Measurements from ENCODE around the gene HOXB9.

HOXB9 gene

DNA sequence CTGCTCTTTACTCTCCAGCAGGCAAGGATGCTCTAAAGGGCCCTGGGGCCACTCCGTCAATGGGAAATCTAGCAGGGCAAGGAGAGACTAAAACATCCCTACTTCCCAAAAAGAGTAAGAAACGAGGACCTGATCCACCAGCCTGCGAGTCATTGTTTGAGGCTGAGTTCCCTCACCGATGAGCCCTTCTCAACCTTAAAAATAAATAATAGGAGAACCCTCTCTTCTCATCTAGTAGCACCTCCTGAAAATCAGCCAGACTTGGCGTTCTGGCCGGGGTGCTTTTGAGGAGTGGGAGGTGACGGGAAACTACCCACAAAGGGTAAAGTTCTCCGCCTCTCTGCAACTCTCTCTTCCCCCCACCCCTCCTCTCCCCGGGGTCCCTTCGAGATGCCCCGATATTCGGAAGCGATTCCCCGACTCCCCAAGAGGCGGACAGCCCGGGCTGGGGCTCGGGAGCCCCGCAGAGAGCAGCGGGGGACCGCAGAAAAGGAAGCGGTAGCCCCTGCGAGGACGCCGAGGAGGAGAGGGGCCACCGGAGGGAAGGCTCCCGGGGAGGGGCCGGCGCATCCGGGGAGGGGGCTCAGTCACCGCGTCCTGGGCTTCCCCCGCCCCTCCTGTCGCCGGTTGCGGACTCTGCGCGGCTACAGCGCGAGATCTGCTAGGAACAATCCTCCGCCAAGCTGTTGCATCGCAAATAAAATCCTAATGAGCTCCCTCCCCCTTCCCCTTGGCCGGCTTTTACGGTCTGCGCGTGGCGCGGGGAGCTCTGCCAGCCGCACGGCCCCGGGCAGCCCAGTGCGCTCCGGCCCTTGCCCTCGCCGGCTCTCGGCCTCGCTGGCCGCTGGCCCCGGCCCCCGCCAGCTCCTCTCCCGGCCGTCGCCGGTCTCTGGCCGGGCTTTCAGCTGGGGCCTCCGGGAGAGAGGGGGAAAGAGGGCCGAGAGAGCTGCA, 1.3 kb downstream of the HOXB9 start:
- peak; percentile 36 for DNase-seq (ENCODE audit: low read depth, low spot score)

DNA sequence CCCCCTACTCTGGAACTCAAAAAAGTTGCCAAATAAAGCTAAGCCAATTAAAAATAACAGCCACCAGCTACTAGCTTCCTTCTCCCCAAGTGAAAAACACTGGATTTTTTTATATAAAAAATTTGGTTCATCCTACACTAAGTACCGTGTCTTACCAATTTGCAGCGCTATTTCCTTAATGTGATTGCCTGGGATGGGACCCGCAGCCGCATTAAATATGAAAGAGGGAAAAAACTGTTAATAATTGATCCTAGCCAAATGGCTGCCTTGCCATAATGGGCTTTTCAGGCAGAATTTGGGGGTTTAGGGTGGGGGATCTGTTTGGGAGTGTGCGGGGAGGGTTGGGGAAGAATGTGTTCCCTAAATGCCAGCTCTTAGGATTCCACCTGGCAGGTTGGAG, 2.0 kb downstream of the HOXB9 start:
- no peak for DNase-seq (ENCODE audit: low read depth, low spot score)

- DNase-seq (ENCODE audit: low read depth, low spot score): no peak
These were observed 2.6 kb downstream of the HOXB9 start for GRCh38 chr17:48623583-48623982.

- no peak for DNase-seq (ENCODE audit: low read depth, low spot score)
These were observed 3.3 kb downstream of the HOXB9 start for GRCh38 chr17:48622857-48623256.

- no peak for DNase-seq (ENCODE audit: low read depth, low spot score)
These were observed 4.5 kb downstream of the HOXB9 start for GRCh38 chr17:48621410-48622392.

DNA sequence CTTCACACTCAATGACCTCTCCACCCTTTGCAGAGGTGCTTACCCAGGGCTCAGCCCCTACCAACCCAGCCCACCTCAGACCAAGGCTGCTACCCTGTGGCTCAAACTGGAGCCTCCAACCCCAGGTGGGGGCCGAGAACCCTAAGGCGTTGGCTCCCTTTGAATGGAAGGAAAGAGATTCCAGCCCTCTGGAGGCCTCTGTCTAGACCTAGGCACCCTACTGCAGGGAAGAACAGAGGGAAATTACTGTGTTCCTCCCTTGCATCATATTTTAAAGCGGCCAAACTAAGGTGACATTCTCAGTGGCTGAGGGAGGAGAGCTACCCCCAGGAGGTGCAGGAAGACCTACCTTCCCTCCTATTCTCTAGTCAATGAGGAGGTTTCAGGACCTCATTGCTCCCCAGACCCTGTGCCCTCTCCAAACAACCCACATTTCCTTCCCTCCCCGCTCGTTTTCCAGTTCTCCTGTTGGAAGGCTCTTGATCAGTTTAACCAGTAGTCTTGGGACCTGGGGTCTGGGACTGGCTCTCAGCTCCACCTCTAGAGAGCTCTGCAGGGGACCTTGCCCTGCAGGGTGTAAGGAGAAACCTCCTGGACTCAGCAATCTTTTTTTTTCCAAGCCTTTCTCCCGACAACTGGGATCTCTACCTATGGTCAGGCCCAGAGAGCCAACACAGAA, 5.6 kb downstream of the HOXB9 start:
- no peak for DNase-seq (ENCODE audit: low read depth, low spot score)

DNA sequence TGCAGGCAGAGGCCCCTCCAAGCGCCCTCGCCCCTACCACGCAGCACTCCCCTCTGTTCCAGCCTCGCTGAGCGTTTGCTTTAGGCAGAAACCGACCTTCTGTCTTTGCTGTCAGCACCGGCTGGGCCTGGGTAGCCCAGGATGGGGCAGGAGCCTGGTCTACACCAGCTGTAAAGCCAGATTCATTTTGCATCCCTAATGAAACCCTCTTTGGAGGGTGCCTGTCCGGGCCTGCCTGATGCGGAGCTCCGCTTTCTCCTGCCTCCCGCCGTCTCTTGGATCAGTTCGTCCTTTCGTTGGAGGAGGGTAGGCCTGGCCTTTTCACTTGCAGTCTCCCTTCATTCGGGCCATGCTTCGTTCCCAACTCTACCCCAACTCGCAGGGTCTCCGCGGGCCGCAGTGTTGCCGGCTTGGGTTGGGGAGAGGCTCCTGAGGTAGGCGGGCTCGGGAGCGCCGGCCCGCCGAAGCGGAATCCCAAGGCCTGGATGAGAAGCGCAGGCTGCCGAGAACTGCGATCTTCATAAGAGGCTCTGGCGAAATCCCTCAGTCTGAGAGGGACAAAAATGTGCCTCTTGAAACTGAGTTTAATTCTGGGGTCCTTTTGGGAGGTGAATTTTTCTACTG, 6.2 kb downstream of the HOXB9 start:
- no peak for DNase-seq (ENCODE audit: low read depth, low spot score)

GRCh38 chr17:48618256-48618896, 7.8 kb downstream of the HOXB9 start:
- DNase-seq (ENCODE audit: low read depth, low spot score): peak; percentile 94

DNA sequence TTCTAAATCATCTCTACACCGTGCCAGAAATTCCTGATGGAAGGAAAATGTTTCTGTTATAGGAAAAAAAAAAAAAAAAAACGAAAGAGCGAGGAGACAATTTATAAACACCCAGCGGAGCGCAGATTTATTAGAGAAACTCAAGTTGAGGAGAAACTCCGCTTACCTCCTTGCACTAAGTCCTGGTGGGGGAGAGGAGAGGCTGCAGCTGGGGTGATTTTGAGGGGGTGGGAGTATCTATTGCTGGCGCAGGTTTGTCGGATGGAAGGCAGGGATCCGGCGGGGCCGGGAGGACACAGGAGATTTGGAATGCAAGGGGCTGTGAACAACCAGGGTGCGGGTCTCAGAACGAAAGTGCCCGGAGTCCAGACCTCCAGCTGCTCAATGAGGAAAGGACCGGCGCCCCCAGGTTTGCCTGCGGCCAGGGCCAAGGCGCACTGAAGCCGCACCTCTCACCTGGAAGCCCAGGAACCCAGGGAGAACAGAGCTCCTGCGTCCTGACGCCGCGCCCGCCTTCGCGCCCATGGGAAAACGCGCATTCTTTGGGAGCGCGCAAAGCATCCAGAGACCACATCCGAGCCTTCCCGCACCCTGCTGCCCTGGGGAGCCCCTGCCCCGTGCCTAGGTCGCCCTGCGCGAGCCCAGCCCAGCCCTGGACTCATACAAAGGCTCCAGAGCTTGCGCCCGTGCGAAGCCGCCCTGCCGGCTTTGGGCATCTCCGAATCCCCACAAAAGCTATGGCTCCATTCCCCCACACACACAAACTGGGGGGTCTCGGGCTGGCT, 8.5 kb downstream of the HOXB9 start:
- DNase-seq (ENCODE audit: low read depth, low spot score): no peak

- no peak for DNase-seq (ENCODE audit: low read depth, low spot score)
These were observed 9.3 kb downstream of the HOXB9 start for GRCh38 chr17:48616717-48617470.

GRCh38 chr17:48615963-48616716, 10.0 kb downstream of the HOXB9 start:
- no peak for DNase-seq (ENCODE audit: low read depth, low spot score)

DNA sequence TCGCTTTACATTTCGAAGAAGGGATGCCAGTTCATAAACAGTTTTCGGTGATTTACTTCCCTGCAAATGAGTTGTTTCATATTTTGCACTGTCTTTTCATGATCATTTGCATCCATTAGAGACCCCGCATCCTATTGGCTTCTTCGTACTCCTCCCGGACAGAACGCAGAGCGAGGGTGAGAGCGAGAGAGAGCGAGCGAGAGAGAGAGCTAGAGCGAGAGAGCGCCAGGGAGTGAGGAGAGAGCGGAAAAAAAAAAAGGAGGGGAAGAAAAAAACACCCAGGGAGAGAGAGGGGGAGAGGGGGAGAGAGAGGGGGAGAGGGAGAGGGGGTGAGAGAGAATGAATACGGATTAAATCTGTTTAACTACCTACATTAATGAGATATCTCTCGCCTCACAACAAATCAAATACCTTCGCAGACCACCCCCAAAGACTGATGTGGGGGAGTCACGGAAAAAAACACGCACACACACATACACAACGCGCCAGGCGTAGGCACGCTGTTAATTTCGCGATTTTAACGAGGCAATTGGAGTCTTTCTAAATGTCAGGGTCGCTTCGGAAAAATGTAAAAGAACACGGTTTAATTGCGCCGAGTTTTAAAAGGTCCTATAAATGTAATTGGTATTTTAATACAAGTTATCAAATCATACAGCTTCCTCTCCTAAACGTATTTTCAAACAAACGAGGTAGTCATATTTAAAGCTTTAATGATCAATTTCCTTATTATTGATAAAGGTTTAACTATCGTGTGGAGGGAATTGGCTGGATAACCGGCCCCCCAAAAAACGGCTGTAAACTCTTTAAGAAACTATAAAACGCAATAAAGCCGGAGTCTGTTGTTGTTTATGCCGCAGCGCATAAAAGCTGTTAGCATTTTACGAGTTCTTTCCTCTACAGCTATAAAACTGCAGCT, 10.9 kb downstream of the HOXB9 start, which contains the start of gene HOXB8:
Gene HOXB8 (minus strand): TSS at position 246 of the 916 bp plus-strand sequence. CDS start 588 bp downstream, outside the sequence.
- DNase-seq (ENCODE audit: low read depth, low spot score): no peak

DNA sequence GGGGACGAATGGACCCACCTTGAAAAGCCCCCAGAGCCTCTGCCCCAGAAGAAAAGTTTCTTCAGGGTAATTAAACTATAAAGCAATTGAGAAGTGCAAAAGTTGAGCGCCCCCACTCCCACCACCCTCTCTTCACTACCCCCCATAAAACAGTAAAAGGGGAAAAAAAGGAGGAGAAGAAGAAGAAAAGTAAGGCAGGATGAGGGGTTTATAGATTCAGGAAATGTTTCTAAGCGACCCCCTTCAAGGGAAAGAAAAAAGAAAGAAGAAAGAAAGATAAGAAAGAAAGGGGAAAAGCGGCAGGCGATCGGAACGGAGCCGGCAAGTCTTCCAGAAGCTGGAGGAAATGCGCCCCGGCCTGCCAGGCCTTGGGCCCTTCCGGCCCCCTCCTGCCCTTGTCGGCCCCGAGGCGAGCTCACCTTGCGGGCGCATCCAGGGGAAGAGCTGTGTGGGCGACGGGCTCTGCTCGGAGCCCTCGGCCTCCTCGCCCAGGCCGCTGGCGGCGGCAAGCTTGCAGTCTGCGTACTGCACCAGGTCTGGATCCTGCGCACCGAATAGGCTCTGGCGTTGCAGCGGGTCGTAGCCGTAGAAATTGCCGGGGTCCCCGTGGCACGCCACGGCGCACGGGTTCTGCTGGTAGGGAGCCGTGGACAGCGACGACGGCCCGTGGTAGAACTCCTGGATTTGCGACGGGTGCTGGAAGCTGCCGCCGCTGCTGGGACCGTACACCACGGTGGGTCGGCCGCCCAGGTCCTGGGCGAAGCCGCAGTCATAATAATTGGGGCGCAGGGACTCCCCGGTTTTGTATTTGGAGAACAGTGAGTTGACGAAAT, 12.1 kb downstream of the HOXB9 start:
- DNase-seq (ENCODE audit: low read depth, low spot score): peak; percentile 49

DNA sequence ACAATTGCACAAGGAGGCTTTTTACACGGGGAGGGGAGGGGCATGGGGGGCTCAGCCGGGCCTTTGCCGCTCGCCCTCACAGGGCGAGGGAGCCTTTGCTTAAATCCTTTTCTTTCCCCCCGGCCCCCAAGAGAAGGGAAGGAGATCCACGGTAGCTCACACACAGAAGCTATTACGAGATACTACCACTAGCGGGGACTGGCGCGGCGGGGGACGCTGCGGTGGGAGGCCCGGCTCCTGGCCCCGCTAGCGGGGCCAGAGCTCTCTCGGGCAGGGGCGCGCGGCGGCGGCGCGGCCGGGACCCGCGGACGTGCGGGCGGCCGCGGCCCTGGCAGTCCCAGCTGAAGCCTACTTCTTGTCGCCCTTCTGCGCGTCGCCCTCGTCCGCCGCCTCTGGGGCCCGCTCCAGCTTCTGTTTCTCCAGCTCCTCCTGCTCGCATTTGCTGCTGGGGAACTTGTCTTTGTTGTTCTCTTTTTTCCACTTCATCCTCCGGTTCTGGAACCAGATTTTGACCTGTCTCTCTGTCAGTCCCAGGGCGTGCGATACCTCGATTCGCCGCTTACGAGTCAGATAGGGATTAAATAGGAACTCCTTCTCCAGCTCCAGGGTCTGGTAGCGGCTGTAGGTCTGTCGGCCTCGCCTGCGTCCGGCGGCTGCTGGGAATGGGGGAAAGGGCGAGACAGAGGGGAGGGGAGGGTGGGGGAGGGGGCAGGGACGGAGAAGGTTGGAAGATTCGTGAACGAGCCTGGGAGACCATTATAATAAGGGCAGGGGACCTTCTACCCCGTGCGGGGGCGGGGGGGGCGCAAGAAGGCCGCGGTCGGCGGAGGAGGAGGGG, 13.1 kb downstream of the HOXB9 start:
- DNase-seq (ENCODE audit: low read depth, low spot score): peak; percentile 63

DNA sequence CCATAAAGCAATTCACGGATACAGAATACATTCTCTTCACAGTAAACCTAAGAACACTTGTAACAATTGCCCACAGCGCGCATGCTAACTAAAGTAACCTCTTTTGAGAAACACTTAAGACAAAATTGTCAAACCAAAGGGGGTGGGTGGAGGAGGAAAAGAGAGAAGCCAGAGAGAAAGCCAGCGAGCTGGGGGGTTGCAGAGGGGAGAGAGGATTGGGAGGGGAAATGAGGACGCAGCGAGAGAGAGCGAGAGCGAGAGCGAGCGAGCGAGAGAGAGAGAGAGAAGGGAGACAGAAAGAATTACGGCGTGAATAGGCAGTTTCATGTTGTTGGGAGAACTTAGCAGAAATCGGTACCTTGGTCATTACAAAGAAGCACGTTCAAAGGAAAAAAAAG, 13.7 kb downstream of the HOXB9 start:
- no peak for DNase-seq (ENCODE audit: low read depth, low spot score)

Measured in astrocyte of the hippocampus (primary cell).